HCT116 (cell line): ENCODE data around the gene LRP1B.

Experiments
- EGR1 ChIP-seq: IDR thresholded peaks from 2 replicates; pipeline ENCODE4 v1.6.1; 2012; ENCODE audit warnings: low read depth
- ELF1 ChIP-seq: IDR thresholded peaks from 2 replicates; pipeline ENCODE4 v1.6.1; 2012; ENCODE audit warnings: low read depth, borderline replicate concordance
- EZH2 ChIP-seq: fragments of 200-600 bp; sonication (generic); IDR thresholded peaks from 2 replicates; pipeline ENCODE4 v1.6.1; 2017; ENCODE audit warnings: antibody characterized with exemption, mixed run types
- TF ChIP-seq, protein P1 (sequence below), 3 experiments: fragments of 200-600 bp in 1 of 3; sonication (generic) in 1 of 3; IDR thresholded peaks in 2 of 3; conservative IDR thresholded peaks in 1 of 3; 2 replicates each; pipeline ENCODE4 v1.5.1; 2012 to 2017; ENCODE audit warnings: low read depth in 2 of 3, low read length in 2 of 3, antibody characterized with exemption in 1 of 3, borderline replicate concordance in 1 of 3, control low read depth in 1 of 3, mild to moderate bottlenecking in 1 of 3, mixed read lengths in 1 of 3, mixed run types in 1 of 3, moderate library complexity in 1 of 3; ENCODE audit not compliant: insufficient read depth in 1 of 3

DNA sequence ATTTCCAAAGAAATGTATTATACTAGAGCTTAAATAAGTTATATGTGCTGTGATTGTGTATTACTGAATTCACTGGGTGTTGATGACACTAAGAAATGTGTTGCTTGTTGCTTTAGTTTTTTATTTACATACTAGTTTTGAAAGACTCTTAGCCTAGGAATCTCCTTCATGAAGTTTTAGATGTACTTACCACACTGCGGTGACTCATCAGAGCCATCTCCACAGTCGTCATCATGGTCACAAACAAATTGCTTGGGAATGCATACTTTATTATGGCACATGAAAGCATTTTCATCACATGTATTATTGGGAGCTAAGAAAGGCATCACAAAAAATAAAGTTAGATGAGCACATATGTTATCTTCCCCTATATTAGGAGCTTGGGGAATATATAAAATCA is 1624.2 kb downstream of the LRP1B start:
- TF ChIP-seq, protein P1, sequence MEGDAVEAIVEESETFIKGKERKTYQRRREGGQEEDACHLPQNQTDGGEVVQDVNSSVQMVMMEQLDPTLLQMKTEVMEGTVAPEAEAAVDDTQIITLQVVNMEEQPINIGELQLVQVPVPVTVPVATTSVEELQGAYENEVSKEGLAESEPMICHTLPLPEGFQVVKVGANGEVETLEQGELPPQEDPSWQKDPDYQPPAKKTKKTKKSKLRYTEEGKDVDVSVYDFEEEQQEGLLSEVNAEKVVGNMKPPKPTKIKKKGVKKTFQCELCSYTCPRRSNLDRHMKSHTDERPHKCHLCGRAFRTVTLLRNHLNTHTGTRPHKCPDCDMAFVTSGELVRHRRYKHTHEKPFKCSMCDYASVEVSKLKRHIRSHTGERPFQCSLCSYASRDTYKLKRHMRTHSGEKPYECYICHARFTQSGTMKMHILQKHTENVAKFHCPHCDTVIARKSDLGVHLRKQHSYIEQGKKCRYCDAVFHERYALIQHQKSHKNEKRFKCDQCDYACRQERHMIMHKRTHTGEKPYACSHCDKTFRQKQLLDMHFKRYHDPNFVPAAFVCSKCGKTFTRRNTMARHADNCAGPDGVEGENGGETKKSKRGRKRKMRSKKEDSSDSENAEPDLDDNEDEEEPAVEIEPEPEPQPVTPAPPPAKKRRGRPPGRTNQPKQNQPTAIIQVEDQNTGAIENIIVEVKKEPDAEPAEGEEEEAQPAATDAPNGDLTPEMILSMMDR (IDR thresholded peaks at IDR 0.05 in 2 of 3, conservative IDR thresholded peaks at IDR 0.05 in 1 of 3; ENCODE audit: borderline replicate concordance in 1 of 3, insufficient read depth in 1 of 3, low read depth in 2 of 3, low read length in 2 of 3) = no peak
- TF ChIP-seq ELF1 (no peak), EZH2 (no peak), EGR1 (no peak)
